HG03457 (cell line): Measurements from ENCODE around the gene ARHGEF37.
"Not testable (repeated sequence)": the region's sequence is repeated elsewhere in the genome, so short reads cannot be mapped to it uniquely, and the experiment has no call there.

Experiments used
- ATAC-seq: cut with Tn5 transposase; IDR thresholded peaks from one replicate; pipeline ENCODE4 v1.9.1; 2021; ENCODE audit warnings: moderate number of reproducible peaks; ENCODE audit not compliant: unreplicated experiment

ARHGEF37 gene

GRCh38 chr5:149645725-149646124 is 64.4 kb downstream of the ARHGEF37 start:
- no peak for ATAC-seq

DNA sequence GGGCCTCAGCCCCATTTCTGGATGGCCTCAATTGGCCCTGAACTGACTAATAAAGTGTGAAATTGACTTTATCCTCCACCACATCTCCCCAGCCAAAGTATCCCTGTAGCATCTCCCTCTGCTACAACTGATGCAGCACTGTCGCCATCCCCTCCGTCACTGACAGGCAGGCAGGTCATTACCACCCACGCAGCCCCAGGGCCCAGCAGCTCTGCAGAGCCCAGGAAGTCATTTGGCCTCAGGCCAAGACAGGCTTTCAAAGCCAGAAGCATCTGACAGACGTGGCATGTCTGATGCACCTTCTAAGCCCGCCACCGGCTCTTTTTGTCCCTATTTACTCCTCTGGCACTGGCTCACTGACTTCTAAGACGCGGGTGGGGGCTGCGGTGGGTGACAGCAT is 65.3 kb downstream of the ARHGEF37 start:
- no peak for ATAC-seq

DNA sequence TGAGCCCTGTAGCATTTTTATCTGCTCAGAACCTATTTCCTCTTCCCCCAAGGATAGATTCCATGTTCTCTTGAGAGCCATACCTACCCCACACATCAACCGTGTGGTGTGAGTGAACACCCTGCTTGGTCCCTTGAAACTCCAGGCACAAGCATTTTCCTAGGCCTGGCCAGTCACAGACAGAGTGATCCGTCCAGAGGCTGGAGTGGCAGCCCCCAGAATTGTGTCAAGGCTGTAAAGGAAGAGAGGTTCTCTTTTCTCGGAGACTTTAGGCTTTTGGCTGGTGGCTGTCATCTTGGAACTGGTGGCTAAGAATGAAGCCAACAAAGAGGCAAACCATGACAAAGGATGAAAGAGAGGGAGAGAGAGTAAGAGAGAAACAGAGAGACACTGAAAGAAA is 66.0 kb downstream of the ARHGEF37 start:
- no peak for ATAC-seq

DNA sequence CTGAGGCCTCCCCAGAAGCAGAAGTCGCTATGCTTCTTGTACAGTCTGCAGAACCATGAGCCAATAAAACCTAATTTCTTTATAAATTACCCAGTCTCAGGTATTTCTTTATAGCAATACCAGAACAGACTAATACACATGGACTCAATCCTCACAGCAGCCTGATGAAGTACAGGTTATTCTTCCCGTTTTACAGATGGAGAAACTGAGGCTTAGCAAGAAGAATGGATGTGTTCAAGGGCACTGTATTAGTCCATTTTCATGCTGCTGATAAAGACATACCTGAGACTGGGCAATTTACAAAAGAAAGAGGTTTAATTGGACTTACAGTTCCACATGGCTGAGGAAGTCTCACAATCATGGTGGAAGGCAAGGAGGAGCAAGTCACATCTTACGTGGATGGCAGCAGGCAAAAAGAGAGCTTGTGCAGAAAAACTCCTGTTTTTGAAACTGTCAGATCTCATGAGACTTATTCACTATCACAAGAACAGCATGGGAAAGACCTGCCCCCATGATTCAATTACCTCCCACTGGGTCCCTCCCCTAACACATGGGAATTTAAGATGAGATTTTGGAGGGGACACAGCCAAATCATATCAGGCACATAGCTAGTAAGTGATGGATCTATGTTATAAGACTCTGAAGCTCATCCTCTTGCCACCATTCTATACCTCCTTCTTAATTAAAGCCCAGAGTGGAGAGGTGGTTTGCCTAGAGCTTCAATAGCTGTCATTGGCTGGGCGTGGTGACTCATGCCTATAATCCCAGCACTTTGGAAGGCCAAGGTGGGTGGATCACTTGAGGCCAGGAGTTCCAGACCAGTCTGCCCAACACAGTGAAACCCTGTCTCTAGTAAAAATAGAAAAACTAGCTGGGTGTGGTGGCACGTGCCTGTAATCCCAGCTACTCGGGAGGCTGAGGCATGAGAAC is 67.4 kb downstream of the ARHGEF37 start:
- ATAC-seq = not testable (repeated sequence)

DNA sequence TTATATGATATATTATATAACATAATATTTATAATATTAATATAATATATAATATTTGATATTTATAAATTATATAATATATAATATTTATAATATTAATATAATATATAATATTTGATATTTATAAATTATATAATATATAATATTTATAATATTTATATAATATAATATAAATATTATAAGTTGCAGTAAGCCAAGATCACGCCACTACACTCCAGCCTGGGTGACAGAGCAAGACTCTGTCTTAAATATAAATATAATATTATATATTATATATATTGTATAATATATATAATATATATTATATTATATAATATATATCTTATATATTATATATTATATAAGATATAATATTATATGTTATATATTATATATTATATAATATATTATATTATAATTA is 68.4 kb downstream of the ARHGEF37 start:
- not testable (repeated sequence) for ATAC-seq

DNA sequence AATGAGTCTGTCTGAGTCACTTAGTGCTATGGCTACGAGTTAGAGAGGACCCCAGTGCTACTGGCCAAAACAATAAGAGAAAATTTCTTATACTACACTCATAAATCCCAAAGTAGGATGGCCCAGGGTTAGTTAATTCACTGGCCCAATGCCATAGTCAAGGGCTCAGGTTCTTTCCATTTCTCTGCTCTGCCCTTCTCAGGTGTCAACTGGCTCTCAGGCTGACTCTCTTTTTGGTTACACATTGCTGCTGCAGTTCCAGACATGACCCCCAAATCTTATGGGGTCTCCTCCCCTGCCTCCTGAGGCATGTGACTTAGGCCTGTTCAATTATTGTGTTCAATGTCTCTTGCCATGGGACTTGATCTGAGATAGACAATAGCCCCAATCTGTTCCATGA is 70.4 kb downstream of the ARHGEF37 start:
- no peak for ATAC-seq

DNA sequence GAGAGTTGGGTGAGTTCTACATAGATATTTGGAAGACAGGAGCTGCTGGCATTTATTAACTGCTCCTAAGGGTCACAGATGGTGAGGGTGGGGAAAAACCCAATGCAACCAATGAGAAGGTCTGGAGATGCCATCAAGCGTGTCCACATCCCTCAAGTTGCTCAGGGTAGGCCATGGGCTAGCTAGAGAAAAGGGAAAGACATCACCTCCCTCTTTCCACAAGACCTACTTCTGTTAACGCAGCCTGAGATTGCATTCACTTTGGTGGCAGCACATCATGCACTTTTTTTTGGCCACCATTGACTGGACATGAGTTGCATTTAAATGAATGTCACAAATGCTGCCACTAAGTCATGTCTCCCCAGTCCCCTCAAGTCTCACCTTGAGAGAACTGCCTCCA is 71.4 kb downstream of the ARHGEF37 start:
- no peak for ATAC-seq

- no peak for ATAC-seq
These were observed 72.9 kb downstream of the ARHGEF37 start for GRCh38 chr5:149654231-149654630.

- no peak for ATAC-seq
These were observed 73.7 kb downstream of the ARHGEF37 start for GRCh38 chr5:149654883-149655505.

- ATAC-seq = no peak
These were observed 75.4 kb downstream of the ARHGEF37 start for GRCh38 chr5:149656576-149657182.

DNA sequence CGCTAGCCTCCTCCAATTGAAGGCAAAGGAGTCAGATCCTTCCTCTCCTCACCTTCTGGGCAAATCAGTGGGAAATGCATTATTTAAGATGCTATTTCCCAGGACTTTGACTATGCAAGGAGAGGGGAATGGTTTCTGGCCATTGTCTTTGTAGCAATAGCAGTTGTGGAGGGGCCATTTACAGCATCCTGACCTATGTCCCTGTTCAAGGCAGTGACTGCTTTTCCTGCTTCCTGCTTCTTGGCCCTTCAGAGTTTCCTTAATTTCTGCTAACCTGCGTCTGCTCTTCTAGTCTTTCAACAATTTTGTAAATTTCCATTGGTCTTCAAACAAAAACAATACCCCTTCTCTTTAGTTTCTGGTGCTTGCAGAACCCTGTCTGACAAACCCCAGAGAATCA is 76.0 kb downstream of the ARHGEF37 start:
- no peak for ATAC-seq

GRCh38 chr5:149658299-149658698 is 77.0 kb downstream of the ARHGEF37 start:
- no peak for ATAC-seq

GRCh38 chr5:149664083-149664482 is 82.8 kb downstream of the ARHGEF37 start:
- ATAC-seq = no peak

GRCh38 chr5:149664666-149665415 is 83.5 kb downstream of the ARHGEF37 start:
- ATAC-seq = no peak

- ATAC-seq = no peak
These were observed 84.3 kb downstream of the ARHGEF37 start for GRCh38 chr5:149665416-149666175.

DNA sequence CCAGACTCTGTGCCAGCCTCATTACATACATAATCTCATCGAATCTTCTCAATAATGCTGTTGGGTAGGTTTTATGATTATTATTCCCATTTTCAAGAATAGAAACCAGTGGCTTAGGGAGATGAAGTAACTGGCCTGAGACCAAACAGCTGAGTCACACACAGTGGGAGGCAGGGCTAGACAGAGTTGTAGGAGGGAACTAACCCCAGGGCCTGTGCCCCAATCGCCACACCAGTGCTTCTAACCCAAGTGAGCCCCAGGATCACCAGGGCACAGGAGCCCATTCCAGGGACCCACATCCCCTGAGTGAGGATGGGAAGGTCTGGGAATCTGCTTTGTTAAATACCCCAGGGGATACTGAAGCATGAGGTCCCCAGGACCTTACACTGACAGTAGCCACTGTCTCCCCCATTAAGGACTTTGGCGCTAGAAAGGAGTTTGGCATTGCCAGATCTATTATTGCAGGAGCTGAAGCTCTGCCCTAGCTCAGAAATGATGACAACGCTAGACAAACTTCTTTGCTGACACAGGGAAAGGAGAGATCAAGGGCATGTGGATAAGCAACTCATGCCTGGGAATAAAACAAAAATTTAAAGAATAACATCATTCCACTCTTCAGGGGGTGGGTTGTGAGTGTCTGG is 85.0 kb downstream of the ARHGEF37 start:
- ATAC-seq = no peak

DNA sequence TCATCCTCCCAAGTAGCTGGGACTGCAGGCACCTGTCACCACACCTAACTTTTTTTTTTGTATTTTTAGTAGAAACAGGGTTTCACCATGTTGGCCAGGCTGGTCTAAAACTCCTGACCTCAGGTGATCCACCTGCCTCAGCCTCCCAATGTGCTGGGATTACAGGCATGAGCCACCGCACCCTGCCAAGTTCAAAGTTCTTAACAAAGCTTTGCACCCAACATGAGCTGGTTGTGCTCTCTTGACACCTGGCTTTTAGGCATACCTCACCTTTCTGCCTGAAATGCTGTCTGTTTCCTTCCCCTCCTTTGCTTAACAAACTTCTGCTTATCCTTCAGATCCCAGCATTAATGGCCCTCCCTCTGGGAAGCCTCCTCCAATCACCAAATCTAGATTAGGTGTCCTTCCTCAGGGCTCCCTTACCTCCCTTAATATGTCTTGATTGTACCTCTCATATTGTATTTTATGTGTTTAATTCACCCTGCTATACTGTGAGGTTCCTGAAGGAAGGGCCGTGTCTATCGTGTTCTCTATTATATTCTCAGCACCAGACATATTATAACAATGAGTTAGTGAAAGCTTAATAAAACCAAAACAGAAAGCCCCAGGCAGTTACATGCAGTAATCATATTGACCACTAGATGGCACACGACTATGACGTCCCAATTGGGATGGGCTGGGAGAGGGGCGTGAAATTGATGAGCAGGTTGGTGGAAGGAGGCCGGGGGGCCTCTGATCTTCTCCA is 86.0 kb downstream of the ARHGEF37 start:
- ATAC-seq = no peak

DNA sequence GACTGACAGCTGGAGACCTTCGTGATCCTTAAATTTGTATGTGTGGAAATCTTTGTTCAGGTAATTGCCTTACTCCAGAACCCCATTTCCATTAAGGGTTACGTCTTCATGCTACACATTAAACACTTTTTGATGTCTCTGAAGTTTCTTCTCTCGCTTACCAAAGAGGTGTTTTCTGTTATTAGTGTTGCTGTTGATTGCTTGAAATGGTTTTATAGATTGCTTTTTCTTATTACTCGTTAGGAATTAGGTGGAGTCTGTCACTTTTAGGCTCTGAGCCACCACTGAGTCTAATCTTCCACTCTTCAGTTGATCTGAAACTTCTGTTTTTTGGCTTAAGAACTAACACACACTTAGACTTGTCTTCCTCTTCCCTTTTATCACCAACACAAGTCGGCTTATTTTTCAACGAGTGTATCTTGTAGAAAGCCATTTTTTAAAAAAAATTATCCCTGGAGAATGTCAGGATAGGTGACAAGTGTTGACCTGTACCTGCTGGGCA is 86.6 kb downstream of the ARHGEF37 start:
- ATAC-seq = no peak

DNA sequence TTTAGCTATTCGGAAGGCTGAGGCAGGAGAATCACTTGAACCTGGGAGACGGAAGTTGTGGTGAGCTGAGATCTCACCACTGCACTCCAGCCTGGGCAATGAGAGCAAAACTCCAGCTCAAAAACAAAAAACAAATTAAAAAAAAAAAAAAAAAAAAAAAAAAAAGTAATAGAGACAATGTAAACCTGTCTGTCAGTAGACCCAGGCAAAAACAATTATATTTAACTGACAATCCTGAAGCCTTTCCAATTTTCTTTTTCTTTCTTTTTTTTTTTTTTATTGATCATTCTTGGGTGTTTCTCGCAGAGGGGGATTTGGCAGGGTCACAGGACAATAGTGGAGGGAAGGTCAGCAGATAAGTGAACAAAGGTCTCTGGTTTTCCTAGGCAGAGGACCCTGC is 88.0 kb downstream of the ARHGEF37 start:
- ATAC-seq = not testable (repeated sequence)
